GM13977 (cell line): Measurements from ENCODE around the gene GAGE10.
A peak's percentile ranks its signal among the peaks of the same experiment; 100 is the strongest.
"Not testable (repeated sequence)": the region's sequence is repeated elsewhere in the genome, so short reads cannot be mapped to it uniquely, and the experiment has no call there.

Source experiments
- DNase-seq: peaks from one replicate; pipeline ENCODE4 v3.0.0; 2012; ENCODE audit warnings: low spot score
- in situ Hi-C: fragments of 300-500 bp; cut with MboI; formaldehyde crosslinking; loops from one replicate; pipeline ENCODE4 v1.12.0; 2022; ENCODE audit warnings: low sequenced_read_pairs, low pct_unique_long_range_greater_than_20kb, mixed read lengths, inconsistent platforms; ENCODE audit not compliant: unreplicated experiment
- TF ChIP-seq, protein P1 (sequence below): IDR thresholded peaks from 2 replicates; pipeline ENCODE4 v1.5.1; 2012; ENCODE audit warnings: mild to moderate bottlenecking, control low read depth; ENCODE audit not compliant: insufficient read depth; ENCODE audit errors: extremely low read depth, missing control alignments

Gene GAGE10

DNA sequence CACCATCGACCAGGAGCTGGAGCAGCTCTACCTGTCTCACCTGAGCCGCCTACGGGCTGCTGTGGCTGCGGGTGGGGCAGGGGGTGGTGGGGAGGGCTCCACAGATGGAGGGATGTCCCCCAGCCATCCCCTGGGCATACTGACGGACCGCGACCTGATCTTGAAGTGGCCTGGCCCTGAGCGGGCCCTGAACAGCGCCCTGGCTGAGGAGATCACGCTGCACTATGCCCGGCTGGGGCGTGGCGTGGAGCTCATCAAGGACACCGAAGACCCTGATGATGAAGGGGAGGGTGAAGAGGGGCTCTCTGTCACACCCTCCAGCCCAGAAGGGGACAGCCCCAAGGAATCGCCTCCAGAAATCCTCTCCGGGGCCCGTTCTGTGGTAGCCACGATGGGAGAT, 17.3 kb upstream of the GAGE10 start:
- no peak for DNase-seq
- TF ChIP-seq, protein P1, sequence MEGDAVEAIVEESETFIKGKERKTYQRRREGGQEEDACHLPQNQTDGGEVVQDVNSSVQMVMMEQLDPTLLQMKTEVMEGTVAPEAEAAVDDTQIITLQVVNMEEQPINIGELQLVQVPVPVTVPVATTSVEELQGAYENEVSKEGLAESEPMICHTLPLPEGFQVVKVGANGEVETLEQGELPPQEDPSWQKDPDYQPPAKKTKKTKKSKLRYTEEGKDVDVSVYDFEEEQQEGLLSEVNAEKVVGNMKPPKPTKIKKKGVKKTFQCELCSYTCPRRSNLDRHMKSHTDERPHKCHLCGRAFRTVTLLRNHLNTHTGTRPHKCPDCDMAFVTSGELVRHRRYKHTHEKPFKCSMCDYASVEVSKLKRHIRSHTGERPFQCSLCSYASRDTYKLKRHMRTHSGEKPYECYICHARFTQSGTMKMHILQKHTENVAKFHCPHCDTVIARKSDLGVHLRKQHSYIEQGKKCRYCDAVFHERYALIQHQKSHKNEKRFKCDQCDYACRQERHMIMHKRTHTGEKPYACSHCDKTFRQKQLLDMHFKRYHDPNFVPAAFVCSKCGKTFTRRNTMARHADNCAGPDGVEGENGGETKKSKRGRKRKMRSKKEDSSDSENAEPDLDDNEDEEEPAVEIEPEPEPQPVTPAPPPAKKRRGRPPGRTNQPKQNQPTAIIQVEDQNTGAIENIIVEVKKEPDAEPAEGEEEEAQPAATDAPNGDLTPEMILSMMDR, result no peak
- in situ Hi-C loops, result no loop called here

DNA sequence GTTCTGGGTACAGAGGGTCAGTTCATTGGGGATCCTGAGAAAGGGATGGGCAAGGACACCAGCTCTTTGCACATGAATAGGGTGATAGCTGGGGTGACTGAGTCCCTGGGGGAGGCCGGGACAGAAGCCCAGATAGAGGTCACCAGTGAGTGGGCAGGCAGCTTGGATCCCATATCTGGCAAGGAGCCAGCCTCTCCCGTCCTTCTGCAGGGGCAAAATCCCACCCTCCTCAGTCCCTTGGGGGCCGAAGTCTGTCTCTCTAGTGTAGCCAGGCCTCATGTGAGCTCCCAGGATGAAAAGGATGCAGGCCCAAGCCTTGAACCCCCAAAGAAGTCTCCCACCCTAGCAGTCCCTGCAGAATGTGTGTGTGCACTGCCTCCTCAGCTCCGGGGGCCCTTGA, 16.9 kb upstream of the GAGE10 start:
- TF ChIP-seq, protein P1, result no peak
- in situ Hi-C loops, result no loop called here
- DNase-seq, result no peak

DNA sequence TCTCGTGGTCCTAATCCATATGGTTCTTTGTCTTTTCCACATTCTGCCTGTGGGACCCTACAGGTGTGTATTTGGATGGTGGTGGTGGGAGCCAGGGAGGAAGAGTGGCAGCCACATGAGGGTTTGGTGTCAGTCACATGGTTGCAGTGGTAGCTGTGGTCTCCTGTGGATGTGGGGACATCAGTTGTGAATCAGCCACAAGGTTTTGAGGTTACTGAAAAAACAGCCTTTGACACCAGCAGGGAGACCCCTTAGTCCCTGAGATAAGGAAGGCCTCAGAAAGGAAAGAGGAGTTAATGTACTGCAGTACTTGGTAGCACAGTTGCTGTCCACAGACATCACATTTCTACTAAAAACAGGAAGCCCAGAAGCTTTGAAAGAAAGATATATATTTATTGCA, 15.8 kb upstream of the GAGE10 start:
- TF ChIP-seq, protein P1, result no peak
- in situ Hi-C loops, result no loop called here
- DNase-seq, result no peak

DNA sequence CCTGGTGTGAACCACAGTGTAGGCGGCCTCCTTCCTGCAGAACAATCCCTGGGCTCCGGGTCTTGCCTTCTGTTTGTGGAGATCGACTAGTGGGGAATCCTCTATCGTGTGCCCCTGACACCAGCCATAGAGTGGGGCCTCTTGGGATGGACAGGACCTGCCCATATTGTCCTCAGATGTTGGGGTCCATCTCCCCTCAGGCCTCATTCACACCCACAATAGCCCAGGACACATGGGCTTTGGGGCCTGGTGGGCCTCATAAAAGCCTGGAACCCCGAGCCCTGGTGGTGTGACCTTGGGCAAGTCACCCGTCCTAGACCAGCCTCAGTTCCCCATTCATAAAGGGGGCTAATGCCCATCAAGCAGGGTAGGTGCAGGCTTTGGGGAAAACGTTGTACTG, 13.2 kb upstream of the GAGE10 start:
- in situ Hi-C loops, result no loop called here
- DNase-seq, result no peak
- TF ChIP-seq, protein P1, result no peak

DNA sequence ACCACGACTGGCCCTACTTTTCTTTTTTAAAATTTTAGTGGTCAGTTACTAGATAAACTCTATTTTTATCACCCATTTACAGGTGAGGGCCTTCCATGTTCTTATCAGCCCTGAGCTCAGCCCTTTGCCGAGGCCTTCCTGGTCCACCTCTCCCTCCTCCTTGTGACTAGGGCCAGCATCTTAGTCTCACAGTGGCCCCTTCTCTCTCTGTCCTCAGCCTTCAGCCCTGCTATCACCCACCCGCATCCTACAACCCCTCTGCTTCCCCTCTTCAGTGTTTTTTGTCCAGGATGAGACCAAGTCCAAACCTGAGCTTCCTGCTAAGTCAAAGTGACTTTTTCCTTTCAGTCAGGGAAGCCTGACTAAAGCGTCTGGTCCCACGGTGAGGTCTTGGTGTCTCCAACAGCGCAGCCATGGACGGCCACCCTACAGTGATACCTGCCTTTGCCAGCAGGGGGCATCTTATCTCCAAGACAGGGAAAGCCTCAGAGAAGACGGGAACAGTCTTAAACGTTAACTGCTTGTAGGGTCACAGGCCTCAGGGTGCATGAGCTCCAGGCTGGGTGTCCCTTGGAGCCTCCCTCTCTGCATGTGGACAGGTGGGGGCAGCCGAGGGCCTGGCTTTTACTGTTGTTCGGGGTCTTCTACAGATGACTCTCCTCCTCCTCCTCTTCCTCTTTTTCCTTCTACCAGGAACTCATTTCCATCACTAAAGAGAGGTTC, 11.7 kb upstream of the GAGE10 start:
- TF ChIP-seq, protein P1, result peak; percentile 74
- in situ Hi-C loops, result no loop called here
- DNase-seq, result peak; percentile 43

DNA sequence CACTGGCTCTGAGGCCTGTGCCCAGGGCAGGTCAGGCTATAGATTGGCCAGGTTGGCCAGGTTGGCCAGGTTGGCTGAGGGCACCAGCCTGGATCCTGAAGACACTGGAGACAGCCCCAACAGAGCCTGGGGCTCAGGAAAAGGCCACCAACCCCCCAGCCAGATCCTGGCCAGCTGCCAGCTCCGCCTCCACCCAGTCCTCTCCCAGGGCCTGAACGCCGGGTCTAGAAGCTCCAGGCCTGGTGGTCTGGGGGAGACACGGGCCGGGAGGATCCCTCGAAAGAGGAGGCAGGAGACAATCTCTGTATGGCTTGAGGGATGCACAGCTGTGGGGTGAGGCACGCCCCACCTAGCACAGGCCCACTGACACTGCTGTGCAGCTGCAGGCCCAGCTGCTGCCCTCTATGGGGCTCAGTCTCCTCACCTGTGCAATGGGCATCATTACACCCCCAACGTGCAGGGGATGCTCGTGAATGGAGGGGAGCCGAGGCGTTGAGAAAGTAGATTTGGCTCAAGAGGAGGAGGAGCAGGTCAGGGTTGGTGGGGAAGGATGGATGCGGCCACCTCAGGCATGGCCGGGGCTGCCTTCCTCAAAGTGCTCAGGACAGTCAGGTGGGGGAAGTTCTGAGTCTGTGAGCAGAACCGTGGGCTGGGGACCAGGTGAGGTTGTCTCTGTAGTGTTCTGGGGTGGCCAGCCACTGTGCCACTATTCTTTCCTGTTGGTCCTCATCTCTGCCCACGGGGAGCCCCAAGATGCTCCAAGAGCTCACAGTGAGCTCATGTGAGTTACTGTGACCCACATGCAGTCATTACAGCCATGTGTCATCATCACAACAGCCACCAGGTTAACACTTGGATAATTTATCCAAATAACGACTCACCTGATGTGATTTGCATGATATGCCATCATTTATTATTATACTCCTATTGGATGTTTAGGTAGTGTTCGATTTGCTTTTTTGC, 10.8 kb upstream of the GAGE10 start:
- no peak for DNase-seq
- TF ChIP-seq, protein P1, result no peak
- in situ Hi-C loops, result no loop called here

DNA sequence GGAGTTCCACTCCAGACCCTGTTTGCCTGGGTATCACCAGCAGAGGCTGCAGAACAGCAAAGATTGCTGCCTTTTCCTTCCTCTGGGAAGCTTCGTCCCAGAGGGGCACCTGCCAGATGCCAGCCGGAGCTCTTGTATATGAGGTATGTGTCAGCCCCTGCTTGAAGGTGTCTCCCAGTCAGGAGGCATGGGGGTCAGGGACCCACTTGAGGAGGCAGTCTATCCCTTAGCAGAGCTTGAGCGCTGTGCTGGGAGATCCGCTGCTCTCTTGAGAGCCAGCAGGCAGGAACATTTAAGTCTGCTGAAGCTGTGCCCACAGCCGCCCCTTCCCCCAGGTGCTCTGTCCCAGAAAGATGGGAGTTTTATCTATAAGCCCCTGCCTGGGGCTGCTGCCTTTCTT, 4.2 kb upstream of the GAGE10 start:
- DNase-seq, in situ Hi-C loops: not testable (repeated sequence)
